CD4-positive, alpha-beta T cell treated with Interleukin-17A for 4 hours (primary cell): ENCODE results near the gene ADPRHL1.

Experiments used
- DNase-seq: peaks from one replicate; pipeline ENCODE4 v3.0.0-alpha.2; 2020; ENCODE audit warnings: mixed read lengths

Gene ADPRHL1

GRCh38 chr13:113367020-113367560 is 86.2 kb downstream of the ADPRHL1 start:
- no peak for DNase-seq

DNA sequence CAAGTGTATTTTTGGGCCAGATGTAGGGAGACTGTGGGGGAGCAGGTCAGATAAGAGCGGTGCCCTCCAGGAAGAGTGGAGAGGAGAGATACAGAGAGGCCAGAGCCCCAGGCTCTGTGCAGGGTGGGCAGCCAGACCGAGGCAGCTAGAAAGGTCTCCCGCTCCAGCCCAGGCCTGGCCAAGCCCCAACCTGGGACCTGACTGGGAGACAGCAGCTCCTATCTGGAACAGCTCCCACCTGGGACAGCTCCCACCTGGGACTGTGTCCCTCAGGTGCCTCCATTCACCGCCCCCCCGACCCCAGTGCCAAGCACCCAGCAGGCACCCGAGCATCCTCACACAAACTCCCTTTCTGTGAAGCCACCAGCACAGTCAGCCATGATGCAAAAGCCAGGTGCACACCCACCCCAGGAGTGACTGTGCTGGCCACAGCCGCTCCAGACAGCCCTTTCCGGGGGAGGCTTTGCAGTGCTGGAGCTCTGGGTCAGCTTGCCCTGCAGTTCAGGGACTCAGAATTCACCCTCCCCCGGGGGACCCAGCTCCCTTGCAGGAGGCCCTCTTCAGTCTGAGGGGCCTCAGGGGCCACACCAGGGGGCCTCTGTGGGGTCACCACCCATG is 87.2 kb downstream of the ADPRHL1 start:
- no peak for DNase-seq

DNA sequence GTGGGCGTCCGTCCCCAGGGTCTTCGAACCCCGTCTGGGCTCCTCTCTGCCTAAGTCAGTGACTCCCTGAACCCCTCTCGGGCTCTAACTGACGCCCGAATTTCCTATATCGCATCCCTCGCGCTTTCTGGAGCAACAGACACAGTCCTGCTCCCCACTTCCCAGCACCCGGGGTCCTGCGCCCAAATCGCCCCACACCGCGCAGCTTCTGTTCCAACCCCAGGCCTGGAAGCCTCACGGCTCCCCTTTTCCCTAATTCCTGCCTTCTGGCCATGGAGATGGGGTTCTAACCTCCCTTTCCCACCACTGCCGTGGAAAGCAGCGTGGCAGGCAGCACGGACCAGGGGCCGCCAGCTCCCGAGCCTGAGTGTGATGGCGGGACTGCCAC is 87.7 kb downstream of the ADPRHL1 start:
- no peak for DNase-seq

DNA sequence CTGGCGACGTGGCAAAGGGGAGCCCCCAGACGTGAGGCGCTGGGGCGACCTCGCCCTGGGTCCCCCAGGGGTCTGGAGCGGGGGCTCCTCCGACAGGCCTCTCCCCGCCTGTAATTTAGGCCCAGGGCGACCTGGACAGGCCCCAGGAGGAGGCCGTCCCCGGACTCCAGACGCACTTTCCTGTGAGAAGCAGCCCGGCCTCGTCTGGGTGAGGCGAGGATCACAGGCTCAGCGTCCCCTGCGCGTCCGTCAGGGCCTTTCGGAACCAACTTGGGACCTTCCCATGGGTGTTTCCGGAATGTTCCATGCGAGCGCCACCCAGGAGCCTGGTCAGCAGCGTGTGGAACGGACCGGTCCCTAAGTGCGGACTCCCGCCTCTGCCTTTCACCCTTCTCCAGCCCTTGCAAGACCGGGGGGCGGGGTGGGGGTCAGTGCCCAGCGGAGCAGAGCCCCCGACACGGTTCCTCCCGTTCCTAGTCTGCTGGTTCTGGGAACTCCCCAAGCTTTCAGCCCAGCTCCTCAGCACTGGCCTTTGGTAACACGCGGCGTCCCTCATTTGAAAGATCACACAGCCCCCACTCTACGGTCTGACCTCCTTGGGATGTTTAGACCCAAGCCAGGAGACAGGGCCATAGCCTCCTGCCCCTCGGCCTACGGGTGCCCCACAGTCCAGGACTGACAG is 88.2 kb downstream of the ADPRHL1 start:
- no peak for DNase-seq

DNA sequence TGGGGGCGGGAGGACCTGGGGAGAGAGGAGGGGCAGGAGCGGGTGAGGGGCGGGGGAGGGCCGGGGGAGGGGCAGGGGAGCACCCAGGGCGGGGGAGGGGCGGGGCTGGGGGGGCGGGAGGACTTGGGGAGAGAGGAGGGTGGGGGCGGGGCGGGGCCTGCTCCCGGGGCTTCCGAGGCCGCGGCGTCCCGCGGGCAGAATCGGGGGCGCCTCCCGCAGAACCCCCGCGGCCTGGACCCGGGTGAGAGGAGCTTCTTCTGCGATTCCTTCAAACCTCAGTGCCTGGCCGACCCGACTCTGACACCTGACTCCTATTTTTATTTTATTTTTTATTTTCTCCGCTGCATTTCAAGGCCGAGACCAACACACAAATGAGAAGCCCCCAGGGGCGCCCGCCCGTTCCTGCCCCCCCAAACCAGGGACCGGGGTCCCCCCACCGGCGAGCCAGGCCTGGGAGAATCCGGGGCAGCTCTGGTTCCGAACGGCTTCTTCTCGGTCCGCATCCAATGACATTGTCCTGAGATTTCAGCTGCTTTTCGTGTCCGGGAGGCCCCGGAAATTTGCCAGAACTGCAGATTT is 88.9 kb downstream of the ADPRHL1 start:
- no peak for DNase-seq

DNA sequence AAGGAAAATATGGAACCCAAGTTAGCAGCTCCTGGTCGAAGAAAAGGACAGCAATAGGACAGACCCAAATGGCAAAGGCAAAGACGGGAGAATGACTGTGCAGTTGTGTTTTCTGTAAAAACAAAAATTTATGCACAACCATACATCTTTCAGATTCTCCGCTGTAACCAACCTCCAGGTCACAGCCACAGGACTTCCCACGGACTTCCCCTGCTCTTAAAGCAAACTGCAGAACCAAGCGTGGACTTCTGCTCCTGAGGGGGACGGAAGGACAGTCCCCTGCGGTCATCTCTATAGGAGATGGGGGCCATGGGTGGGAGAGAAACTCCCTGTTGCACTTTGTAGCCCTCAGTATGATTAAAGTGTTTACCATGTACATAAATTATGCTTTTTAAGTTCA is 91.9 kb downstream of the ADPRHL1 start:
- no peak for DNase-seq

GRCh38 chr13:113360446-113360845 is 92.8 kb downstream of the ADPRHL1 start:
- no peak for DNase-seq

DNA sequence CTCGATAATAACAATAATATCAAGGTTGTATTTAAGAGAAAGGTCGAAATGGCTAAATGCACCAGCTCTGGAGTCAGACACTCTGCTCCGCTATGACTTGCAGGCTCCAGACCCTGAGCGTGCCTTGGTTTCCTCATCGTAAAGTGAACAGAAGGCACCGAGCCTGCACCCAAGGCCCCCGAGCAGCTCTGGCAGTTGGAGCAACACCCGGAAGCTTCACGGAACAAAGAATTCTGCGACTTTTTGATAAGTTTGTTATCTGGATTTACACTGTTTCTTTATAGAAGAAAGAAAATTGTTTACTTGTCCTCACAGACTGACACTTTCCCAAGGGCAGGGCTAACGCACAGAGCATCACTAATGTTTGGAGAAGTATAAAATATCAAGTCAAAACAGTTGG is 93.7 kb downstream of the ADPRHL1 start:
- DNase-seq: no peak

GRCh38 chr13:113358653-113359190 is 94.6 kb downstream of the ADPRHL1 start:
- DNase-seq: no peak

DNA sequence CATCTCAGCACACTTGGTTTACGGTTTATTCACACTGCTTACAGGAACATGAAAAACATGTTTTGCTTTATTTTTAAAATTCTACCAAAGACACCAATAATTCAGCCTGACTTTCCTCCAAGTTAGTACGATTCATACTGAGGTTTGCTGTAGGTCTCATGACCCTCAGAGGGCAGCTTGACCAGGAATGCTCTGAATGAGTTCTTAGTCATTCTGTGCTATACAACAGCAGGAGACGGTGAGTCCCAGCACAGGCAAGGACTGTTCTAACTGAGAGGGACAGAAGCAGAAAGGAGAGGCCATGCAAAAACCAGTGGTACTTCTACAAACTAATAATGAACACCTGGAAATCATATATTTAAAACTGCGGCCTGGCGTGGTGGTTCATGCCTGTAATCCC is 95.8 kb downstream of the ADPRHL1 start:
- DNase-seq: no peak

DNA sequence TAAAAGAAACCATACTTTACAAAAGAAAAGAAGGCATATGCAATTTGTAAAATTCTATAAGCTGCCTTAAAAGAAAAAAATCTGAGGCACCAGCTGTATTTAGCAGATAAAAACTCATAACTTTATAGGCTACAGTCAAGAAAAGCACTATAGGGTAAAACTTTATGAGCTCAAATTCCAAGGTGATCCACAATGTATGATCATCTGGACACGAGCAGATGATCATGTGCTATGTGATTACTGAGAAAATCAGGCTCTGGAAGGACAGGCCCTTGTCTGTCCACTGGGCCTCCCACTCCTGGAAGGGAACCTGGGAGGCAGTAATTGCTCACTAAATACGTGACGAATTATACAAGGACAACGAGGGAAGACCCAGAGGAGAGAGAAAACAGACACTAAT is 96.7 kb downstream of the ADPRHL1 start:
- DNase-seq: no peak

DNA sequence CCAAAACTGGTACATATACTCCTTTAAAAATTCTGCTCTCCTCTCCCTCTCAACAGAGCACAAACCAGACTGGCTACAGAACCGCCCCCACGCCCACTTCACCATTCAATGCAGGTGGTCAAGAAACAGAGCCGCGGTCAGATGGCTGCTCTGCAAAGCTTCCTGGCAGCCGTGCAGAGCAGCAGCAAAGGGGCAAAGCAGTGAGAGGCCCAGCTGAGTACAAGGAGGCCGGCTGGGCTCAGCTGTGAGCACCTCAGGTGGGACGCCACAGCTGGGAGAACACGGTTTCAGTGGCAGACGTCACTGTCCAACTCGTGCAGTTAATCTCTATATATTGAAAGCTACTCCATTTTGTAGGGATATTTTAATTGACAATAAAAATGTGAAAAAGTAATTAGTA is 97.7 kb downstream of the ADPRHL1 start:
- DNase-seq: no peak

DNA sequence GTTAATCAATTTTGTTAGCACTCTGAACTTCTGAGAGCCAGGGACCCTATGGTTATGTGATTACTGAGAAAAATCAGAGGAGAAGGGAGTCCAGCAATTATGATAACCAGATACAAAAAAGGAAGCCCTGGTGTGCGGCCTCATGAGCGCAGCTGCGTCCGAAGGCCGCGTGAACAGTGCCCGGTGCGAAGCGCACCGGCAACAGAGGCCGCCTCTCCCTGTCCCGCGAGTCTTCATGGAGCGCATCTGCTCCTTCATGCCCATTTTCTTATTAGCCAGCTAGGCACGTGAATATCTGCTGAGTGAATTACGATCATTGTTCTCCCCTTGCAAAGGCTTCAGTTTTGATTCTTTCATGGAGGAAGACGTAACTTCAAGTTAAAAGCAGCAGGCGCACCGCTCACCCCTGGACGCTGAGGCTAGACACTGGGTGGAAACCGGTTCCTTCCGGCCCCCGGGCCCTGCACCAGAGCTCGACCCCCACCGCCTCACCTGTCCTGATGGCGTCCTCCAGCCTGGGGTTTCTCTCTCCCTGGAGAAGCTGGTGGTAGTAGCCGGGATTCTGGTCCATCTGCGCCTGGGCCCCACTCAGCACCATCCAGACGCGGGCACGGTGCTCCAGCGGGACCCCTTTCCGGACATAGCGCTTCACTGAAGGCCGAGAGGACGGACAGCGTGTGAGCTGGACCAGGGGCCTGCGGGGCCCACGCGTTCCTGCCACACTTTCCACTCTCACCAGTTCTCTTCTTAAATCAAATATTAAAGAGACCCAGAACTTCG is 98.3 kb downstream of the ADPRHL1 start:
- no peak for DNase-seq

- no peak for DNase-seq
Observed at GRCh38 chr13:113353254-113353653, 100.0 kb downstream of the ADPRHL1 start.

GRCh38 chr13:113351514-113352026 is 101.7 kb downstream of the ADPRHL1 start:
- no peak for DNase-seq

DNA sequence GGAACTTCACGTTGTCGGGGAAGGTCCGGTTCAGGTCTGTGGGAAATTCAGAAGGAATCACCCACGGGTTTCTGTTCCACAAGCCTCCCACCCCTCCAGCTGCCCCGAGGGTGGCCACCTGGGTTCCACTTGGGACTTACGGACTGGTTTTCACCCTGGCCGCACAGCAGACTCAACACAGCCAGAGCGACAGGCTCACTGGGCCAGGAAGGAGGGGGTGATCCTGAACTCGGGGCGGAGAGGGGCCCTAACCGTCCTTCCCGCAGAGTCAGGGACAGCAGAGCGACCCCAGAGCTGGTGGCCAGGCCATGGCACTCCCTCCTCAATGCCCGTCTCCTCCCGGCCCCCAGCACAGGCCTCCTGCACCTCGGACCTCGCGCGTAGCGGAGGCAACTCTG is 102.4 kb downstream of the ADPRHL1 start:
- no peak for DNase-seq

GRCh38 chr13:113350065-113350937 is 103.0 kb downstream of the ADPRHL1 start:
- no peak for DNase-seq
